Measurements from ENCODE around the gene DTD1. TPM values are rescaled to one million over a fixed set of nuclear protein-coding genes. Genes with fewer than 3 reads are reported as not detected.
A peak's percentile ranks its signal among the peaks of the same experiment; 100 is the strongest.

DTD1 gene
- polyA plus RNA-seq, 6 donors from 2014 or later = 32.8 to 58.4 (median 39.3) TPM

DNA sequence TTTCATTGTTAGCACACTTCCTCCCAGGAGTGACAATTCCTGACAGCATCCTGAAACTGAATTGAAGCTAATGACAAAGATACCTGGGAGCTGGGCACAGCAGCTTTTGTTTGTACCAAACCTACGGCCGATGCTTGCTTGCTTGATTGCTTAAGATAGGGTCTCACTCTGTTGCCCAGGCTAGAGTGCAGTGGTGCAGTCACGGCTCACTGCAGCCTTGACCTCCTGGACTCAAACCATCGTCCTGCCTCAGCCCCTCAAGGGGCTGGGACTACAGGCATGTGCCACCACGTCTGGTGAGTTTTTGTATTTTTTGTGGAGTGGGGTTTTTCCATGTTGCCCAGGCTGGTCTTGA, 141.0 kb downstream of the DTD1 start:
- DNase-seq (no peak), ATAC-seq (ENCODE audit: low read depth in 2 of 2) (peak; percentile 9 to 17)
- H3K4me3 Mint-ChIP-seq = peak overlapping the region in 7 of 8 donors; percentile 55 to 85 (median 67)
- peaks cover 34 to 50% (median 36%) of the 10 kb centered on the region in 3 donors for H3K4me1 Mint-ChIP-seq
- H3K9me3 Mint-ChIP-seq = no peaks in the 10 kb centered on the region
- H3K36me3 Mint-ChIP-seq = peaks cover 0 to 4% of the 10 kb centered on the region in 2 donors
- H3K27me3 Mint-ChIP-seq = no peaks in the 10 kb centered on the region
- peak overlapping the region in 5 of 6 donors; percentile 22 to 86 (median 85) for H3K27ac Mint-ChIP-seq

DNA sequence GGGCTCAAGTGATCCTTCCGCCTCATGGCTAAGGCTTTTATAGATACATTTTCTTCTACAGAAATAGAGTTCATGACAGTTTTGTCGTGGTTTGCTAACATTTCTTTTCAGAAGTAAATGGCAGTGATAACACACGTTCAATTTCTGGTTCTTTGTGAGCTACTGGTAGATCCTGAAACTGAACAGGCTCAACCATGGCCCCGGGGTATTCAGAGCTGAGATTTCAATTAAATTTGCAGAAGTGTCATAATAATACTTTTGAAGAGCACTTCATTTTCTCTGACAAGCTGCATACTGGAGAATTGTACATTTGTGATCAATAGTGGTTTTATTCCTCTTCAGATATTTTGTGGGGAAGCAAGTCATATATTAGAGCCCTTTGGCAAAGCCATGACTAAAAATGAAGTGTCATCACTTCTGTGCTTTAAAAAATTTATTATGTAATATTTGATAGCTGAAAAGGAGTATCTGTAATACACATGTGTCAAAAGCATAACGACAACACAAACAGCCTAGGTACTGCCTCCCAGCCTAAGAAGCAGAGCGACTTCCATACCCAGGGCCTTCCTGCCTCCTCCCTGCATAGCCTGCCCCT, 141.5 kb downstream of the DTD1 start:
- H3K4me1 Mint-ChIP-seq = peaks cover 34 to 50% (median 36%) of the 10 kb centered on the region in 3 donors
- DNase-seq = no peak
- H3K9me3 Mint-ChIP-seq = no peaks in the 10 kb centered on the region
- peak overlapping the region in 6 of 8 donors; percentile 56 to 85 (median 70) for H3K4me3 Mint-ChIP-seq
- ATAC-seq (ENCODE audit: low read depth in 2 of 2) = no peak
- peak overlapping the region in 5 of 6 donors; percentile 74 to 86 (median 85) for H3K27ac Mint-ChIP-seq
- H3K27me3 Mint-ChIP-seq = no peaks in the 10 kb centered on the region
- H3K36me3 Mint-ChIP-seq = peaks cover 0 to 4% of the 10 kb centered on the region in 2 donors

DNA sequence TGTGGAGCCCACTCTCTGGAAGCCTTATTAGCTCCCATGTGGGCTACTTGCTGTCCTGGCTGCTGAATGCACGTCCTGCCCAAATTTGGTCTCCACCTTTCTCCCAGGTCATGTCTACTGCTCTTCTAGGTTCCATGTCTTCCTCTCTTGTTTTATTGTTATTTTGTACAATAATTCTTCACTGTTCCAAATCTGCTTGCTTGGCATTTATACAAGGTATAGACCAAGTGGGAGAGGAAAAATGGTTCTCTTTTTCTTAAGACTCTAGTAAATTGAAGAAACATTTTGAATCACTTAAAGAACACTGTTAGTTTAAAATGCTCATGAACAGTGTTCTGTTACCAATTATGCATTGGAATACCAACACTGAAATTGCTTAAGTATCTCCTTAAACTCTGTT, 144.1 kb downstream of the DTD1 start:
- Mint-ChIP-seq H3K36me3 (peaks cover 2 to 4% of the 10 kb centered on the region in 2 donors), H3K9me3 (no peaks in the 10 kb centered on the region), H3K27me3 (no peaks in the 10 kb centered on the region), H3K4me1 (peaks cover 30 to 37% (median 31%) of the 10 kb centered on the region in 3 donors), H3K27ac (peak overlapping the region in 3 of 6 donors; percentile 6 to 48 (median 39)), H3K4me3 (no peak overlapping the region)
- ATAC-seq (ENCODE audit: low read depth in 2 of 2) (no peak), DNase-seq (no peak)

DNA sequence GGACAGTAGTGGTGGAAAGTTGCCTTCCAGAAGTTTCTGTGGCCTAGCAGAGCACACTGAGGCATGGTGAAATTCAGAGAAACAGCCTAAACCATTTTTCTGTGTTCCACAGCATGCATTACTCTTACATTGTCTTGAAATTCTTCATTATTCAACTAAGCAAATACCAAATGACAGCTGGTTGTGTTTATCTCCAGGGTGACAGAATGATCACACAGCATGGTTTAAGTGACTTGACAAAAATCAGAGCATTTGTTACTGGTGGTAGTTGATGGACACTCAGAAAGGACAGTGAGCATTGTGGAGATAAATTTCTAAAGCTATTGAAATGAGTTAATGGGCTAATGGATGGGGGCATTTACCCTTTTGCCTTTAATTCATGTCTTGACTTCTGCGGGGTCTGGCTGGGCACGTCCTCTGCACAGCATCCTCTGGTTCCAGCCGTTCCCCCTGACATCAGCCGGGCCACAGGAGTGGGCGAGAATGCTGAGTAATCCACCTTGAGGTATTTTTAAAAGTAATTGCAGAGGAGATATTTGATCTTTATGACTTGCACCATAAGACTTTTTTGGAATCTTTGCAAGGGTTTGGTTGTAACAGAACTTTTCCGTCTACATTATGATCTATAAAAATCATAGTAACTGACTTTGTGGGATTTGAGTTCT, 146.8 kb downstream of the DTD1 start:
- H3K9me3 Mint-ChIP-seq = no peaks in the 10 kb centered on the region
- H3K27ac Mint-ChIP-seq = peak overlapping the region in 1 of 6 donors; percentile 32
- ATAC-seq (ENCODE audit: low read depth in 2 of 2) (no peak), DNase-seq (no peak)
- no peak overlapping the region for H3K4me3 Mint-ChIP-seq
- H3K27me3 Mint-ChIP-seq = no peaks in the 10 kb centered on the region
- H3K36me3 Mint-ChIP-seq = peaks cover 4 to 8% of the 10 kb centered on the region in 2 donors
- peaks cover 3 to 20% (median 16%) of the 10 kb centered on the region in 3 donors for H3K4me1 Mint-ChIP-seq

DNA sequence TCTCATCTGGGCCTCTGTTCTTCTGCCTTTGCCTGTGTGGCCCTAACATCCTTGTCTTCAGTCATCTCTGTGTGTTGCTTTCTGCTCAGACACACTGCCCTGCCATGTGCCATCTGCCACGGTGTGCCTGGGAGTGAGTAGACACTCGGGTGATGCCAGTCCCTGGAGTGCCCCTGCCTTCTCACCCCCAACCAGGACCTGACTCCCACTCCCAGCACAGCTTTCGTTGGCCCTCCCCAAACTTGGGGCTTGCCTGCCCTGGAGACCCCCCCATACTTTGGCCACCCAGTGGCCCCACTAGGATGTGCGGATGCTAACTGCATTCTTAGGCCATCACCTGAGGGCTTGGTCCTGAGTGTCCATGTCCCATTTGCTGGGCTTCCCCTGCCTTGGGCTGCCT, 149.3 kb downstream of the DTD1 start:
- DNase-seq = no peak
- Mint-ChIP-seq H3K27me3 (no peaks in the 10 kb centered on the region), H3K4me1 (peaks cover 0 to 16% (median 8%) of the 10 kb centered on the region in 3 donors), H3K27ac (no peak overlapping the region), H3K36me3 (peaks cover 0 to 8% of the 10 kb centered on the region in 2 donors), H3K4me3 (no peak overlapping the region), H3K9me3 (no peaks in the 10 kb centered on the region)
- no peak for ATAC-seq (ENCODE audit: low read depth in 2 of 2)

DNA sequence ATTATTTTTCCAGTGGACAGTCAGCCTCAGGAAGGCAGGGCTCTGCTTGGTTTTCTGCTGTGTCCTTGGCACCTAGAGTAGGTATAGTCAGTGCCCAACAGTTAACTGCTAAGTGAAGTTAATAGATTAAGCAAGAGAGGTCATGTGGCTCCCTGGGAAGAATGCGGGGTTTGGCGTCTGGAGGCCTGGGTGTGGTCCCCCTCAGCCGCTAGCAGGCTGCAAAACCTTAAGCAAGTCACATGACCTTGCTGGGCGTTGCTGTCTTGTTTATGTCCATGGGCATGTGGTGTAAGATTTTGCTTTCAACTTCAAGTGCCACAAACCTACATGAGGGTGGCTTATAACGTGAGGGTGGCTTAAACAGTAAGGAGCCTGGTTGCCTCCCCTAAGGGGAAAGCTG, 150.2 kb downstream of the DTD1 start:
- DNase-seq (no peak), ATAC-seq (ENCODE audit: low read depth in 2 of 2) (no peak)
- Mint-ChIP-seq H3K27ac (no peak overlapping the region), H3K27me3 (no peaks in the 10 kb centered on the region), H3K4me3 (no peak overlapping the region), H3K4me1 (peaks cover 0 to 16% (median 8%) of the 10 kb centered on the region in 3 donors), H3K9me3 (no peaks in the 10 kb centered on the region), H3K36me3 (peaks cover 0 to 8% of the 10 kb centered on the region in 2 donors)

DNA sequence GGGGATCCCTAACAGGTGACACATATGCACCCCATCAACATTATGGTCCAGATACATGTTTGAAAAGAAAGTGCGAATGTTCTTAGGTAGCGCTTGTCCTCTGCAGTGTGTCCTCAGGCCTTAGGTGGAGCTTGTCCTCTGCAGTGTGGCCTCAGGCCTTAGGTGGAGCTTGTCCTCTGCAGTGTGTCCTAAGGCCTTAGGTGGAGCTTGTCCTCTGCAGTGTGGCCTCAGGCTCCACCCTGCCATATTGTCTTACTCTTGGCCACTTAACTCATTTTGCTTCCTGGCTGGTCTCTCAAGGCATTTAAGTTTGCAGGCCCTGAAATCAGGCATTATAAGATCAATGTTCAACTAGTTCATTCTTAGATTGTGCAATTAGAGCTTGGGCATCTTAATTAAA, 151.0 kb downstream of the DTD1 start:
- H3K27ac Mint-ChIP-seq = no peak overlapping the region
- H3K27me3 Mint-ChIP-seq = no peaks in the 10 kb centered on the region
- H3K9me3 Mint-ChIP-seq = no peaks in the 10 kb centered on the region
- peaks cover 0 to 8% of the 10 kb centered on the region in 2 donors for H3K36me3 Mint-ChIP-seq
- no peak for DNase-seq
- no peak for ATAC-seq (ENCODE audit: low read depth in 2 of 2)
- H3K4me1 Mint-ChIP-seq = peaks cover 0 to 16% (median 8%) of the 10 kb centered on the region in 3 donors
- H3K4me3 Mint-ChIP-seq = no peak overlapping the region

DNA sequence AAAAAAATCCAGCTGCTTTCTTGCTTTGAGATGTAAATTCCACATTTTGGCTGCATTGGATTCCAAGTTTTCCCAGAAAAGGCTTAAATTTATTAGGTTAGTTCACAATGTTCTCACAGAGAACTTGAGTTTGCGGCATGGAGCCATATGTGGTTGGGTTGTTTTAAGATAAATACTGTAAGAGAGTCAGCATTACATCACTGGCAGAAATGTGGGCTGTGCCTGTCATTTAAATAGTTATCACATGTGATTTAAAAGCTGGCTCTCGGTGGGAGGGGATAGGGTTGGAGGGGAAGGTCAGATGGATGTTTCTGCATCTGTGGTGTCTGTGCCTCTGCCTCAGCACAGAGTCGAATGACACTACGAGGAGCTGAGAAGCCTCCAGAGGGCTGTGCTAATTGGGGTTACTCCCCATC, 151.9 kb downstream of the DTD1 start:
- peaks cover 0 to 8% of the 10 kb centered on the region in 2 donors for H3K36me3 Mint-ChIP-seq
- H3K27me3 Mint-ChIP-seq = no peaks in the 10 kb centered on the region
- DNase-seq (no peak), ATAC-seq (ENCODE audit: low read depth in 2 of 2) (no peak)
- H3K9me3 Mint-ChIP-seq = no peaks in the 10 kb centered on the region
- no peak overlapping the region for H3K4me3 Mint-ChIP-seq
- H3K27ac Mint-ChIP-seq = no peak overlapping the region
- peaks cover 0 to 16% (median 8%) of the 10 kb centered on the region in 3 donors for H3K4me1 Mint-ChIP-seq

DNA sequence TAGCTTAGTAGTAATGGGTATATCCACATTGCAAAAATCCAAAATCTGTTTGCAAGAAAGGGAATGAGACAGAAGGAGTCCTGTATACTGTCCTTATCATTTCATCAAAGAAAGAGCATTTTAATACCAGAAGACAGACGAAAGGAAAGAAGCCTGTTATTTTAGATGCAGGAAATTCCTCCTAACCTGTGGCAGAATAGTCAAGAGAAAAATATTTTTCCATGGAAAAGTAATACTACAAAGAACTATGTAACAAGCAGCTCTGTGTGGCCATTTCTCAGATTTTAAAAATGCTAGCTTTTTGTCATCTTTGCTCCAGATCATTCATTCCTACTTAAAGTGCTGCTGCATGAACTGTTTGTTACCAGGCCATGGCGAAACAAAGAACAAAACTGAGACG, 152.9 kb downstream of the DTD1 start:
- DNase-seq = no peak
- H3K4me3 Mint-ChIP-seq = no peak overlapping the region
- H3K9me3 Mint-ChIP-seq = no peaks in the 10 kb centered on the region
- H3K36me3 Mint-ChIP-seq = peaks cover 4 to 18% of the 10 kb centered on the region in 2 donors
- no peaks in the 10 kb centered on the region for H3K27me3 Mint-ChIP-seq
- H3K4me1 Mint-ChIP-seq = peaks cover 0 to 16% (median 12%) of the 10 kb centered on the region in 3 donors
- H3K27ac Mint-ChIP-seq = no peak overlapping the region
- no peak for ATAC-seq (ENCODE audit: low read depth in 2 of 2)

DNA sequence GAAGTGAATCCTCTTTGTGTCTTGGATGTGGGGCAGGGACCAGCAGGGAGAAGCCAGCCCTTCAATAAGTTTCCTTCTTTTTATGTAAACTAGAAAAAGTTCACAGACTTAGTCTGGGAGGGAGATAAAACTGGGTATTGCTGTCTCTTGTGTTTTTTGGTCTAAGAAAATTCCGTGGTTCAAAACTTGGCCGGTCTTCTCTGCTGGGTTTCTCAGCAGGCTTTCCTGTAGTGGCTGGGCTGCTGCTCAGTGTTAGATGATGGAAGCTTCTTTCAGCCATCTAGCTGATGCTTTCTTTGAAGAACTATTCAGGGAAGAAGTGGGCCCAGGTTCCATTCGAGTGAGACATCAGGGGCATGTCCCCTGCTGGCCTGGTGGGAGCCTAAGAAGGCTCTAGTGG, 155.0 kb downstream of the DTD1 start:
- Mint-ChIP-seq H3K36me3 (peaks cover 4 to 15% of the 10 kb centered on the region in 2 donors), H3K9me3 (no peaks in the 10 kb centered on the region), H3K4me1 (peaks cover 0 to 8% (median 4%) of the 10 kb centered on the region in 3 donors), H3K4me3 (peak overlapping the region in 1 of 8 donors; percentile 39), H3K27ac (no peak overlapping the region), H3K27me3 (no peaks in the 10 kb centered on the region)
- DNase-seq (no peak), ATAC-seq (ENCODE audit: low read depth in 2 of 2) (no peak)

DNA sequence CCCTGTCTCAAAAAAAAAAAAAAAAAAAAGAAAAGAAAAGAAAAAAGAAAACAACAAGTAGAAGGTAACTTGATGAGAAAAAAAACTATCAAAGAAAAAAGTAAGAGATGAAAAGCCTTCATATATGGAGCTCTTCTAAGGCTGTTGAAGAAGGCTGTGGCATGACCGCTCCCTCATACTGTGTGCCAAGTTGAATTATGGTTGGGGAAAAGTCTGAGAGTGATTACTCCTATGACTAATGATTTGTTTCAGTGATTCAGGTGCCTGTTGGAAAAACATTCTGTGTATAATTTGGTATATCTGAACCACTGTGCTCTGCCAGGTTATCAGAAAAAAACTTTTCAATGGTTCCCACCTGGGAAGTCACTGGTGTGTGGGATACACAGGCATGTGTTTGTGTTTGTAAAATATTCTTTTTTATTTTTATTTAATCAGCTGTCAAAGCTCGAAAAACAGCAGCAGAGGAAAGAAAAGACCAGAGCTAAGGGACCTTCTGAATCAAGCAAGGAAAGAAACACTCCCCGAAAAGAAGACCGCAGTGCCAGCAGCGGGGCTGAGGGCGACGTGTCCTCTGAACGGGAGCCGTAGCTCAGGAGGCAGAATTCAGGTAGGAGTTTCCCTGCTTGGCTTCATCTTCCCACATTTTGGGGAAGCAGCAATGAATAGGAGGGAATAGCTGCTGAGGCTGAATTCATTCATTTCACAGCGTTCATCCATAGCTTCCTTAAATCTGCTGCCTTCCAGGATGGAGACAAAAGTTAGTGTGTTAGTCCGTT, 156.0 kb downstream of the DTD1 start:
- H3K4me3 Mint-ChIP-seq = peak overlapping the region in 1 of 8 donors; percentile 29
- H3K9me3 Mint-ChIP-seq = no peaks in the 10 kb centered on the region
- peaks cover 4 to 6% (median 5%) of the 10 kb centered on the region in 3 donors for H3K4me1 Mint-ChIP-seq
- H3K27me3 Mint-ChIP-seq = no peaks in the 10 kb centered on the region
- no peak for DNase-seq
- H3K27ac Mint-ChIP-seq = peak overlapping the region in 1 of 6 donors; percentile 88
- no peak for ATAC-seq (ENCODE audit: low read depth in 2 of 2)
- H3K36me3 Mint-ChIP-seq = peaks cover 4 to 15% of the 10 kb centered on the region in 2 donors

DNA sequence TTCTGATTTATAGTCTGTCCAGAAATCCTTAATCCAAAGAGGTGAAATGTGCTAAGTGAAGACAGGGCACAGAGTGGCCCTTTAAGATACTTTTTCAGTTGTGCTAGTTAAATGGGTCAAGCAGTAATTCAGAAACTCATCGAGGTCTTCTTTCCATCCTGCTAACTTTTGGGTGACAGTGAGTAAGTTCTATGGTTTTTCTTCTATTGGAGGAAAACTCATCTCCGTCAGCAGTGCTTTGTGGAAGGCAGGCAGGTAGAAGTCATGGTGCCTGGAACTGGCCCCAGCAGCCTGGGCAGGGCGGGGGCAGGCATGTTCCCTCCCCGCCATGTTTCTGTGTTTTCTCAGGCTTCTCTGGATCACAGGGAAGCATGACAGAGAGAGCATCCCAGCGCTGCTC, 159.2 kb downstream of the DTD1 start:
- H3K9me3 Mint-ChIP-seq = no peaks in the 10 kb centered on the region
- peaks cover 5 to 7% (median 6%) of the 10 kb centered on the region in 3 donors for H3K4me1 Mint-ChIP-seq
- DNase-seq (no peak), ATAC-seq (ENCODE audit: low read depth in 2 of 2) (no peak)
- H3K36me3 Mint-ChIP-seq = peaks cover 7 to 15% of the 10 kb centered on the region in 2 donors
- H3K4me3 Mint-ChIP-seq = no peak overlapping the region
- no peaks in the 10 kb centered on the region for H3K27me3 Mint-ChIP-seq
- H3K27ac Mint-ChIP-seq = no peak overlapping the region

DNA sequence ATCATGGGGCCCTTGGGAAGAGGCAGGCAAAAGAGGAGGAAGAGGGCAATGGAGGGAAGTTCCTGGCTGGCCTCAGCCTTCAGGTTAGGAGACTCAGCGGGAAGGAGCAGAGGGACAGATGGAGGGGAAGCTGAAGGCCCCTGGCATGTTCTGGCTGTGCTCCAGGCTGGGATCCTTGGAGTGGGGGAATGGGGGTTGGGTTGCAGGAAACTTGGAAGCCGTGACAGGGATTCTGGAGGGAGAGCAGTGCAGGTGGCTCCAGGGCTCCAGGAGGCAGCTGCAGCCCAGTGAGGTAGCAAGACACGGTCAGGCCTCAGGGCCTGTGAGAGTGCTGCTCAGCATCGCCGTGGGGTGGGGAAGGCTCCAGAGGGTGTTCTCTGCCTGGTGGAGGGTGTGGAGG, 161.1 kb downstream of the DTD1 start:
- DNase-seq (no peak), ATAC-seq (ENCODE audit: low read depth in 2 of 2) (no peak)
- H3K9me3 Mint-ChIP-seq = no peaks in the 10 kb centered on the region
- H3K4me1 Mint-ChIP-seq = peaks cover 11 to 16% (median 13%) of the 10 kb centered on the region in 3 donors
- H3K36me3 Mint-ChIP-seq = peaks cover 11 to 15% of the 10 kb centered on the region in 2 donors
- H3K27me3 Mint-ChIP-seq = no peaks in the 10 kb centered on the region
- peak overlapping the region in 1 of 6 donors; percentile 42 for H3K27ac Mint-ChIP-seq
- H3K4me3 Mint-ChIP-seq = no peak overlapping the region
